ENCODE measurements around the gene LRRC61. TPM values are rescaled to one million over a fixed set of nuclear protein-coding genes. Genes with fewer than 3 reads are reported as not detected.

LRRC61 gene
- total RNA-seq, 1 donor from 2014 or later = not detected

DNA sequence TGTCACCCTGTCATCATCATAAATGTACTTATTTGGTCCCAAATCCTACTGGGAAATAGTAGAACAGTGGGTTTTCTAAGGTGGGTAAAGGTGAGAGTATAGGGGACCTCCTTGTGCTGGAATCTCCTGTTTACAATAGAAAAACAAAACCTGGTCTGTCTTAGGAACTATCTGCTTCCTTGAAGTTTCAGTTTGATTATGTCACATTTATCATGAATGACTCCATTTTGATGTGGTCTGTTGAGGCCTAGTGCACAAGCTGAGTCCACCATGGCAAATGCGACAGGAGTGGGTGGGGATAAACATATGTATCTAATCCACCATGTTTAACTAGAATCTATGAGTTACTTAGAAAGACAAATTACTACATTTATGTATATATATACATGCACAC is 32.5 kb downstream of the LRRC61 start:
- no peak for DNase-seq (ENCODE audit: low read depth)

DNA sequence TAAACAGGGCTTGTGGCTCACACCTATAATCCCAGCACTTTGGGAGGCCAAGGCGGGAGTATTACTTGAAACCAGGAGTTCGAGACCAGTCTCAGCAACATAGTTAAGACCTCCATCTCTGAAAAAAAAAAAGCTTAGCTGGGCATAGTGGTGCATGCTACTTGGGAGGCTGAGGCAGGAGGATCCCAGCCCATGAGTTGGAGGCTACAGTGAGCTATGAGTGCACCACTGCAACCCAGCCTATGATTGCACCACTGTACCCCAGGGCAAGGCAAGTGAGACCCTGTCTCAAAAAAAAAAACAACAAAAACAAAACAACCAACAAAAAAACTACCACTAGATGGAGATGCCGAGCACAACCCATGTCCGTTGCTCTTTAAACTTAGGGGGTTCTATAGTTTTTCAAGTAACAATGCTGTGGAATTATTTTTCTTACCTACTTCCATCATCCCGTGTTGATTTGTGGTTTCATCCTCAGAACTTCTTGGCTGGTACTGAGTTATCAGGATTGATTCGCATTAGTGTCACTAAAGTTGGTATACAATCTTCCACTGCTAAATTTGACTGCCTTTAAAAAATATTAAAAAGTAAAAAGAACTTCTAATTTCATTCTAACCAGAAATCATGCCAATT is 33.2 kb downstream of the LRRC61 start:
- DNase-seq (ENCODE audit: low read depth) = peak; percentile 67

GRCh38 chr7:150357270-150357669 is 34.1 kb downstream of the LRRC61 start:
- DNase-seq (ENCODE audit: low read depth) = peak; percentile 76

GRCh38 chr7:150357771-150358427 is 34.7 kb downstream of the LRRC61 start:
- no peak for DNase-seq (ENCODE audit: low read depth)

DNA sequence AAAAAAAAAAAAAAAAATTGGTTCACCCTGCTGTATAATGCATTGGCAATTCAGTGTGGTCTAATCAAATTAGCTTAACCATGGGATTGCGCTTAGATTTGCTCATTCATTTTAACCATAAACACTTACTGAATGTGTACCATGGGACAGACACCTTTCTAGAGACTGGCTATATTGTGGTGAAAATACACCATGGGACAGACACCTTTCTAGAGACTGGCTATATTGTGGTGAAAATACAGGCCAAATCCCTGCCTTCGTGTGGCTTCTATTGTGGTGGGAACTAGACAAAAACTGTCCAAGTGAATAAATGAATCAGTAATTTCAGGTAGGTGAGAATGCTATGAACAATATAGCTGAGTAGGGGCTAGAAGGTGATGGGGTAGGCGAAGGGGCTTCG is 35.3 kb downstream of the LRRC61 start:
- DNase-seq (ENCODE audit: low read depth) = no peak

- no peak for DNase-seq (ENCODE audit: low read depth)
Measured at GRCh38 chr7:150358988-150359621, 36.0 kb downstream of the LRRC61 start.

GRCh38 chr7:150359622-150360362 is 36.6 kb downstream of the LRRC61 start:
- no peak for DNase-seq (ENCODE audit: low read depth)

DNA sequence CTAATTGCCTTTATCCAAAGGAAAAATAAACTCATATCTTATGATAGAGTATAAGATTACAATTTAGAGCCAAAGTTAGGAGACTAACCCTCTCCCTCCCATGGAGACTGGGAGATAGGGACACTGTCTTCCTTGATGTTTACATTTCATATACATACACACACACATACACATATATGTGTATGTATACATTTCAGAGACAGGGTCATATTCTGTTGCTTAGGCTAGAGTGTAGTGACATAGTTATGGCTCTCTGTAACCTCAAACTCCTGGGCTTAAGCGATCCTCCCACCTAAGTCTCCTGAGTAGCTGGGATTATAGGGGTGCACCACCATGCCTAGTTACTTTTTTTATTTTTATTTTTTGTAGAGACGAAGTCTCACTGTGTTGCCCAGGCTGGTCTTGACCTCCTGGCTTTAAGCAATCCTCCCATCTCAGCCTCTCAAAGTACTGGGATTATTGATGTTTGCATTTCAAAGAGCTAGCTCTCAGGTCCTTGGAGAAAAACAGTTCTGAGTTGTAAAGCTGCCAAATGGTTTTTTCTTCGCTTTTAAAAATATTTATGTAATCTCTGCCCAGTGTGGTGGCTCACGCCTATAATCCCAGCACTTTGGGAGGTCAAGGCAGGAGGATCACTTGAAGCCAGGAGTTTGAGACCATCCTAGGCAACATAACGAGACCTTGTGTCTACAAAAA is 37.4 kb downstream of the LRRC61 start:
- no peak for DNase-seq (ENCODE audit: low read depth)

- DNase-seq (ENCODE audit: low read depth) = no peak
Measured at GRCh38 chr7:150361402-150361801, 38.2 kb downstream of the LRRC61 start.

GRCh38 chr7:150361807-150362621 is 38.9 kb downstream of the LRRC61 start:
- DNase-seq (ENCODE audit: low read depth) = no peak

DNA sequence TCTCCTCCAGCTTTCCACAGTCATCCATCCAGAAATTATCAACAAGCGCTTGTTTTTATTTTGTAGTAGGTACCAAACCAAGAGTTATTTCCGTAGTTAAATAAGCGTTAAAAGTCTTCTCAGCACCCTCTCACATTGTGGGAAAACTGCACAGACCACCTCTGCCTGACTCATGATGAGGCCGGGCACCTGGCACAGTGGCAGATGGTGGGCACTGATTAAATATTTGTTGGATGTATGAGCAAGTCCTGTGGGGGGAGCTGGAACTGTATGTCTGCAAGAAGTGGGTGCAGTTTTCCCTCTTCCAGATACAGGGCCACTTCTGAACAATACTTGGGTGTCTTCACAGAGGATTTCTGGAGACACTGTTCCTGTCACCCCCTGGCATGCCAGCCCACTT is 40.2 kb downstream of the LRRC61 start:
- no peak for DNase-seq (ENCODE audit: low read depth)

DNA sequence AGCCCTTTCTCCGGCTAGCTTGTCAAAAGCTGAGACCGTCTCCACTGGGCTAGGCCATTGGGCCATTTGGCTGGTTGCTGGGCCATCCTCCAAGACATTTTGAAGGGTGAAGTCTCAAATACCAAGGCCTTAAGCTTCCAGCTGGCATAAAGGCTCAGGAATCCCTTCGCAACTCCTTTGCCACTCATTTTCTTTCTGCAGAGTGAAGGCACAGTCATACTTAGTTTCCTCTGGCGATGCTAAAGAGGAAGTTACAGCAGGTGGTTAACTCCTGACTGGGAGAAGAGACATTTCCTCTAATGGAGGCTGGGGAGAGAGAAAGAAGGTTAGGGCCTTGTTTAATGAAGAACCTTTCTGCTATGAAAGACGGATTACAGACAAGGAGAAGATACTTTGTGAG is 40.7 kb downstream of the LRRC61 start:
- DNase-seq (ENCODE audit: low read depth) = peak; percentile 53

DNA sequence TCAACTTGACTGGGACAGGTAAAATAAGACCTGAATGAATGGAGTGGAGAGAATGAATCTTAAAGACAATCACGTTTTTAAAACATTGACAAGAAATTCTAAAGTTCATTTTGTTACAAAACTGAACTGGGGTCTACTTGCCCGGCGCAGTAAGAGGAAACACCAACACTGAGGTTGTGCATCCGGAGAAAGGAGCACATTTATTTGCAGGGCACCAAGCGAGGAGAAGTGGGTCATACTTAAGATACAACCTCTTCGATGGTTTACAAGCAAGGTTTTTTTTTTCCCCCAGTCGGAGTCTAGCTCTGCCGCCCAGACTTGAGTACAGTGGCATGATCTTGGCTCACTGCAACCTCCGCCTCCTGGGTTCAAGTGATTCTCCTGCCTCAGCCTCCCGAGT is 42.0 kb downstream of the LRRC61 start:
- no peak for DNase-seq (ENCODE audit: low read depth)

DNA sequence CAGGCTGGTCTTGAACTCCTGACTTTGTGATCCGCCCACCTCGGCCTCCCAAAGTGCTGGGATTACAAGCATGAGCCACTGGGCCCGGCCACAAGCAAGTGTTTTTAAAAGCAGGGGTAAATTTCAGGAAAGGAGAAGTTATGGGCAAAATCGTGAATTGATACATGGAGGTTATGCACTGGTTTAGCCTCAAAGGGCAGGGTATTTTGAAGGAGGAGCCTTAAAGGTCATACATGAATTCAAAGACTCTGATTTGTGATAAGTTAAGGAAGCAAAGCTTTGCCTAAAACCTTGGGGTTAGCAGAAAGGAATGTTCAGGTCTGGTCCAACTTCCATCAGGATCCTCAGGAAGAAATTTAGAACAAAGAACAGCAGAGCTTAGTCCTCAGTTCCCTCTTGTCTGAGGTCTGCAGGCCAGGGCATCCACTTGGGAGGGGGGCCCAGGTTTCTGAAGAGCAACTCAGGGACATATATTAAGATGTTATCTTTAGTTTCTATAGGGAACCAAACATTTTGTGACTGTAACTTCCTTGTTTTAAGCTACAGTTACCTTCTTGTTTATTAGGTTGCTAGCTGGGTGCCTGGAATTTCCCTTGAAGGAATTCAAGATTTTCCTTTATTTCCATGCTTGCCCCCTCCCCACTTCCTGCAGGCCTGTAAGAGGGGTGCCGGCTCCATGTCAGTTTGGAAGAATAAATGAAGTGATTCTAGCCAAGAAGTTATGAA is 42.7 kb downstream of the LRRC61 start:
- DNase-seq (ENCODE audit: low read depth) = no peak

GRCh38 chr7:150367677-150368095 is 44.5 kb downstream of the LRRC61 start:
- no peak for DNase-seq (ENCODE audit: low read depth)

DNA sequence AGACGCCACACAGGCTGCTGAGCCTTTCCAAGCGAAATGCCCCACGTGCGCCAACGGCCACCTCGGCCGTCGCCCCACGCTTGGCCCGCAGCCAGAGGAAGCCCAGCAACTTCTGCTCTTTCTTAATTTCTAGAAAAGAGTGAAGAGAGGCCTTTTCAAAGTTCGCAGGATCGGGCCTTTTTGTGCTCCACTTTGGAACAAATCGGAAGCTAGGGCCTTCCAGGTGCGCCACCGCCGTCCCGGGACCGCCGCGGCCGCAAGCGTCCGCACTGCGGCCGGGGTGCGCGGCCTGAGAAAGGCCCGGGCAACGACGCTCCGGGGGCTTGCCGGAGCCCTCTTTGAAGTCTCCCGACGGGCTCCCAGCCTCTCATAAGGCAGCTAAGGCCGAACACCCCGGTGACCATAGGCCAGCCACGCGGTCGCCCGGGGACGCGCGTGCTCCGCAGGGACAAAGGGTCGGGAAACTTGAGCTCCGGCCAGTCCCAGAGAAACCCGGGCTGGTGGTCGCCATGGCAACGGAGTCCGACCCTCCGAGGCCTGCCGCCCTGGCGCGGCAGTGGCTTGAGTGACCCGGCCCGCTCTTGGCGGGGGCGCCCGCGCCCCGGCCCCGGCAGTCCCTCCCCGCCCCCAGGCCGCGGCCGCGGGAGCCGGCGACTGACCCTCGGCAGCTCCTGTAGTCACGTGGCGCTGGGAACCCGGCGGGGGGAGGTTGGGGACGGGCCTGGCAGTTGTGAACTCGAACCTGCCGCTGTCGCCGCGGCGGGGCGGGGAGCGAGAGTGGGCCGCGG is 45.1 kb downstream of the LRRC61 start, which contains the start of gene REPIN1:
TSS of gene REPIN1 (plus strand) at position 727 of the 788 bp plus-strand sequence. CDS start 890 bp downstream, outside the sequence.
- peak; percentile 96 for DNase-seq (ENCODE audit: low read depth)

- DNase-seq (ENCODE audit: low read depth) = peak; percentile 99
Measured at GRCh38 chr7:150368884-150369747, 46.0 kb downstream of the LRRC61 start.
